HG03442 (cell line): ENCODE data around the gene ROR1.
"Not testable (repeated sequence)": the region's sequence is repeated elsewhere in the genome, so short reads cannot be mapped to it uniquely, and the experiment has no call there.

Experiments
- ATAC-seq: cut with Tn5 transposase; IDR thresholded peaks from one replicate; pipeline ENCODE4 v1.9.1; 2021; ENCODE audit warnings: mild to moderate bottlenecking, moderate library complexity; ENCODE audit not compliant: unreplicated experiment

The ROR1 gene

DNA sequence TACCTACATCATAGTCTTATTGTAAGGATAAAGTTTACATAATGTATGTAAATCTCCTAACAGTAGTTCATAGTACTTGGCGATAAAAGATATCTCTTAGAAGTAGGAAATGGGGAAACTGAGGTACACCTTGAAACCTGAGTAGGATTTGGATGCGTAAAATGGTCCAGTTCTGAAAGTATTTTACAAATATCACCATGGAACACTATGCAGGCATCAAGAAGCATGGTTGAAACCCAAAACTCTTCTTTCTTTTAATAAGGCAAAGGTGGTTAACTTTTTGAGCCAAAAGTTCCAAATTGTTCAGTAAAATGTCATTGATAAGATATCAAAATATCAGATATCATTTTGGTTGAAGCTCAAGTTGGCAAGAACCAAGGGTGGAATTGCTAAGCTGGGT is 46.0 kb downstream of the ROR1 start:
- no peak for ATAC-seq

DNA sequence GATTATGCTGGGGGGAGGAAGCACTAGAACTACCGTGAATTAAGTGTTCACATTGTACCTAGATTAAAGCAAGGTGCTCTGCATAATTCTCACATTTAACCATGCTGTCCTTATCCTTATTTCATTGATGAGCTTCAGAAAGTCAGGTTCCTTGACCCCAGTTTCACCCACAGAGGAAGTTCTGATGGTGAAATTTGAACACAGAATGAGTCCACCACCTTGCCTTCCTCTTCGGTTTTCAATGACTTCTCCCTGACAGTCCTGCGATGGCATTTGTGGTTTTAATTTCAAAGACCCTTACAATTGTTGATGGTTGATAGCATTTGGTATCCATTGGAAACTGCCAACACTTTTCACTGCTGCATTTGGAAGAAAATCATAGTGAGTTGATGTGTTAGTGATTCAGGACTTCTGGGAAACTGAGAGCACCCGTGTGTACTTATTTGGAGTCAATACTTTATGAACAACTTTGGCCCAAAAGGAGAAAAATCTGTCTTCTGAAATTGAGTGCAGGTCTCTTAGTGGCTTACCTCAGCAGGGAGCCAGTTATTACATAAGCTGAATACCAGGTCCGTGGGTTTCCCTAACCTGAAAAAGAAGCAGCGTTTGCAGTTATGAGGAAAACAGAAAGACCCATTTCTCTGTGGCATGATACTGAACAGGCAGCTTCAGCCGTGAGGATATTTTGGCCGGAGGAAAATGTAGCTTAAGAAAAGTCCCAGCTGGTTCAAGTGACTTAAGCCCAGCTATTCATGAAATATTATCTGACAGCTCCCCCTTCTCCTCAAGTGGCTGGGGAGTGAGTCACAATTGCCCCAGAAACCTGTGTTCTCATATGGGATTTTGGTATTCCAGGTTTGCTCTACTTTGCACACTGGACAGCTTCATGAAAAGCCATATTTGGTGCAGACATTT is 47.5 kb downstream of the ROR1 start:
- ATAC-seq, result no peak

DNA sequence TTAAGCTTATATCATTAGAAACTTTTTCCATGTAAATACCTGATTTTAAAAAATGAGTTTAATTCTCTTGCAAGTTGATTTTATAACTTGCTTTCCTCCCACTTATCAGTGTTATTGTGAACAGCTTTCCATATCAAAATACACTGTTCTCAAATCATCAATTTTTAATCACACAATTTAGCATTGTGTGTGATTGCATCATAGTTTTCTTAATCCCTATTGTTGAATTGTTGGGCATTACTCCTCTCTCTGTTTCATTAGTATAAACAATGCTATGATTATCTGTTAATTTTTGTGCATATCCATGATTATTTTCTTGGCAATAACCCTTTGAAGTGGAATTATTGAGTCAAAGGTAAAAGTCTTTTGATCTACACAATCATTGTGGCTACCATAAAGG is 48.7 kb downstream of the ROR1 start:
- ATAC-seq, result no peak

DNA sequence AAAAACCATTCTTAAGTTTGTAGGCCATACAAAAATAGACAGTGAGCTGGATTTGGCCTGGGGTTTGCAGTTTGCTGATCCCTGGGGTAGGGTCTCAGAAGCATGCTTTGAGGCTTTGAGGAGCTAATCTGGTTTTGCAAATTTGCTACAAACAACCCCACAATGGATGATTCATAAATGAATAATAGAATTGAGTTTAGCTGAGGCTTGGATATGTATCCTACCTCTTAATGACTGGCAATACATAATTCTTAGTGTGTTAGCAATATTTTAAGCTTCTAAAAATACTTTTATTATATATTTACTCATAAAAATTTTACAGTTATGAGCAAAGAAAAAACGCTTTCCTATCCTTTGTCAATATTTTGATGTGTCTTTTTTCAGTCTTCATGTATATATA is 50.6 kb downstream of the ROR1 start:
- ATAC-seq, result no peak

DNA sequence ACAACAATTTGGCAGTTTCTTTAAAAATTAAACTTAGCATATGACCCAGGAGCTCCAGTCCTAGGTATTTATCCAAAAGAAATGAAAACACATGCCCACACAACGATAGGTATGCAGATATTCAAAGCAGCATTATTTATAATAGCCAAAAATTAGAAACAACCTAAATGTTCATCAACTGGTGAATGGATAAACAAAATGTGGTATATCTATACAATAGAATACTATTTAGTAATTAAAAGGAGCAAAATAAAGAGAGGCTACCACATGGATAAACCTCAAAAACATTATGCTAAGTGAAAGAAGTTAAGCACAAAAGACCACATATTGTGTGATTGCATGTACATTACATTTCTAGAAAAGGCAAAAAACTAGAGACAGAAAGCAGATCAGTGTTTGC is 51.3 kb downstream of the ROR1 start:
- ATAC-seq, result no peak

DNA sequence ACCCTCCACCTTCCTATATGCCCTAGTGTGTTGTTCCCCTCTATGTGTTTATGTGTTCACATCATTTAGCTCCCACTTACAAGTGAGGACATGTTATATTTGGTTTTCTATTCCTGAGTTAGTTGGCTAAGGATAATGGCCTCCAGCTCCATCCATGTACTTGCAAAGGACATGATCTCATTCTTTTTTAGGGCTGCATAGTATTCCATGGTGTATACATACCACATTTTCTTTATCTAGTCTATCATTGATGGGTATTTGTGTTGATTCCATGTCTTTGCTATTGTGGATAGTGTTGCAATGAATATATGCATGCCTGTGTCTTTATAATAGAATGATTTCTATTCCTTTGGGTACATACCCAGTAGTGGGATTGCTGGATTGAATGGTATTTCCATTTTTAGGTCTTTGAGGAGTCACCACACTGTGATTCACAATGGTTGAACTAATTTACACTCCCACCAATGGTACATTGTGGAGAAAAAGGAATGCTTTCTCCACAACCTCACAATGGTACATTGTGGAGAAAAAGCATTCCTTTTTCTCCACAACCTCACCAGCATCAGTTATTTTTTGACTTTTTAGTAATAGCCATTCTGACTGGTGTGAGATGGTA is 52.5 kb downstream of the ROR1 start:
- not testable (repeated sequence) for ATAC-seq

DNA sequence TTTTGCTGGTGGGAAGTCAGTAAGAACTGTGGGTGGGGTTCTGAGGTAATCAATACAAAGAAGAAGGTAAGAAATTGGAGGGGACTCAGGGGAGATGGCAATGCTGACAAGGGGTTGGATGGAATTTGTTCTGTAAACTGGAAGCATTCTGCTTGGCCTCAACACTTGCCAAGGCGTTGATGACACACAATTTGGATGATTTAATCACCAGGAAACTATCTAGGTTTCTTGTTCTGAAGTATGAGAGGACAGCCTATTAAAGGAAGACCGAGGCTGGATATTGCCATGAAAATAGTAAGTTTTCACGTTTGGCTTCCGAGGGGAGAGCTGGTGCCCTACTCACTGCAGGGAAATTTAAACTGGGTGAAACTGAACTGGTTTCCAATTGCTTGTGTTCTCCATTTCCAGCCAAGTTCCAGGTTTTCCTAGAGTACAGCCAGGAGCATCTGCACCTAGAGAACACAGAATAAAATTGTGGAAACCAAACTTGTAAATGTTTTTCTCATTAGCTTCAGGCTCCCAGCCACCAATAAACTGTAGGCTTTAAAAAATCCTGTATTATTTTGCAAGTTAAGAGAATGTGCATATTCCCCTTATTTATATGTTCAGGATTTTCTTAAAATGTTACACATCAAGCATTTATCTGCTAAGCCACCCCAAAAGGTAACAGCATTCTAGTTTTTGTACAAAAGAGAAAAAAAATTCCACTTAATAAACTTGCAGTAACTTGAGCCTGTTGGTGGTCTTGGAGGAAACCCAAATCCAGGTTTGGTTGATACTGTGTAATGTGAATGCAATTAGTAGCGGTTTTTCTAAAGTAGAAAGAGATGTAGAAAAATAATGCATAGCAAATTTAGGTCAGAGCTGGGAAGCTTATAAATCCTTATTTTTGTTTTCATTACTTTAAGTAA is 53.8 kb downstream of the ROR1 start:
- ATAC-seq, result no peak

DNA sequence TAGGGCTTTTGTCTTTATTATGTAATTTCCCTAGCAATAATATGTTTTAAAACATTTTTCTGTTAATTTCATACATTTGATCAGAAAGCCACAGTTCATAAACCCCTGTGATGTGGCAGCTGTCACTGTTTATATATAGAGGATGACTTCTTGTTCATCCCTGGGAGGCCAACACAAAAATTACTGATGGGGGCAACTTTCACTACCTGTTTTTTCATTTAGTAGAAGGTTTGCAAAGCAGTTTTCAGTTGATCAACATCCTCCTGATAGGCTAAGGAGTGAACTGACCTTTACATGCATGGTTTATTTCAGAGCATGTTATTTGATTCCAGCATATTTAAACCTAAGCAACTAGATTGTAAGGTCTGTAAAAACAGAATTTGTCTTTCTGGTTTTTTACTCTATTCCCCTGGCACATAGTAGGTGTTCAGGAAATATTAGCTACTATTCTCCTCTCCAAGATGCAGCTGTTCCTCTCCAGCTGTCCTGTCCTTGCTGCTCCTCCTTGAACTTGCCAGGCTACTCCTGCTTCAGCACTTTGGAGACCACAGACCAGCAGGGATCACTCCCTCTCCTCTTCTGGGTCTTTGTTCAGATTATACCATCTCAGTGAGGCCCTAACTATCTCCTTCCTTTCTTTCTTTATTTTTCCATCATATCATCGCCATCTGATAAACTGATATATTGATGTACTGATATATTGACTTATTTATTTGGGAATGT is 54.7 kb downstream of the ROR1 start:
- peak; percentile 85 for ATAC-seq

DNA sequence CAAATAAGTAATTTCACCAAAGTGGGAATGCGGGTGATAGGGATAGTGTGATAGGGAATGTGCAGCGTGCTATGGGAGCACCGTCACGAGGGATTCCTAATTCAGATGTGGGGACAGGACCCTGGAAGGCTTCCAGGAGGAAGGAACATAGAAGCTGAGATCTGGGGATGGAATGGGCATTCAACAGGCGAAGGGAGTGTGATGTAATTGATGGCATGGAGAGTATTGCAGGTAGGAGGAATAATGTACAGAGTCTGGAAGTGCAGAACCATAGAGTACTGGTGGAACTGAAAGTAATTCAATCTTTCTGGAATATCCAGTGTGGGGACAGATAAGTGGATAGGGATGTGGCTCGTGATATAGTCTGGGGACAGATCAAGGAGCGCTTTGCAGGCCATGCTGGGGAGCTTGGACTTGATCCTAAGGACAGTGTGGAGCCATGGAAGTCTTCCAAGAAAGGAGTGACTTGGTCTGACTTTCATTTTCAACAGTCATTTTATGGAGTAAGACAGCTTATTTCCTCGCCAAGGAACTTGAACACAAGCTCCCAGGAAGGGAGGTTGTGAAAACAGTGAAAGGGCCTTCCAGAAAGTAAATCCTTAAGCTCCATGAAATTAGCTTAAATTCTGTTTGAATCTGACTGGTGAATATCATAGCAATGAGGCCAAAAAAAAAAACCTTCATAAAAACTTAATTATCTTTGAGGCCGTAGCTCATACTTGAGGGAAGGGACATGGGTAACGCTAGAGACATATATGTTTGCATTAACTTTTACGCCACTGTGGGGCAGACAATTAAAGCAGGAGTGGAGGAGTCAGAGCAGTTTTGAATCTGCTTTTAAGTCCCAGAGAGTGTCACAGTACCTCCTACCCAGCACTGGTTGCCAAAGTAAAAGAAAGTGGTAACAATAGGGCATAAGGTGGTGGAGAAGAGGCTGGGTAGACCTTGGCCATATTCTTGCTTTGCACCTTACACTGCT is 55.8 kb downstream of the ROR1 start:
- ATAC-seq, result no peak

DNA sequence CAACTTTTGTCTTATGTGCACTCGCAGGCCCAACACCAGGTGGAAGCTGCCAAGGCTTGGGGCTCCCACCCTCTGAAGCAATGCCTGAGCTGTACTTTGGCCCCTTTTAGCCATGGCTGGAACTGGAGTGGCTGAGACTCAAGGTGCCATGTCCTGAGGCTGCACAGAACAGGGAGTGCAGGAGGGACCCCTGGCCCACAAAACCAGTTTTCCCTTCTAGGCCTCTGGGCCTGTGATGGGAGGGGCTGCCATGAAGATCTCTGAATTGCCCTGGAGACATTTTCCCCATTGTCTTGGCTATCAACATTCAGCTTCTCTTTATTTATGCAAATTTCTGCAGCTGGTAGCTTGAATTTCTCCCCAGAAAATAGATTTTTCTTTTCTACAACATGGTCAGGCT is 57.6 kb downstream of the ROR1 start:
- ATAC-seq, result no peak

DNA sequence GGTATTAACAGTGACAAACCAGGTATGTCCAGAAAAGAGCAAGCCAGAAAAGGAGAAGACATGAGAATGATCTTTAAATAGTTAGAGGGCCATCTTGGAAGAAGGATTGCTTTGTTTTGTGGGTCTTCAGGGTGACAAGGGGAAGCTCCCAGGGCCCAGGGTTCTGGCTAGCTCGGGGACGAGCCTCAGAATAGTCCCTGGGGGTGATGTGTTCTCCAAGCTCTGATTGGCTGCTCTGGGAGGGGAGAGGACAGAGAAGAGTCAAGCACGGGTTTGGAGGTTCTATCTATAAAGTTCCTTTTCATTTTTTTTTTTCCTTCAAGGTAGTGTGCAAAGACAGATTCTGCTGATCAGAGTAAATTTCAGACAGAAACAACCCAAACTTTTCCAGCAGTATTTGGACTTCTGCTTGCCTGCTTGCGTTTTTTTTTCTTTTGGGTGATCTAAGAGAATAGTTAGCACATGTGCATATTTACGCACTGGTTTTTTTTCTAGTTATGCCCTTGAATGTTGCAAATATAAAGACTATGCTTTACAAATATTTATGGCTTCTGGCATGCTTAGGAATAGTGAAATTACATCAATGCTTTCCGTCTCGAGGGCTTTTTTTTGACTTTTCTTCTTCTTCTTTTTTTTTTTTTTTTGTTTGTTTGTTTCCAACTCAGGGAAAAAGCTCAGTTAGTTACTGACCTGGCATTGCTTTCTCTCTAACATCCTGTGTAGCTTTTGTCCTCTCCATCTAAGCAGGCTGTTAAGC is 59.7 kb downstream of the ROR1 start:
- no peak for ATAC-seq

DNA sequence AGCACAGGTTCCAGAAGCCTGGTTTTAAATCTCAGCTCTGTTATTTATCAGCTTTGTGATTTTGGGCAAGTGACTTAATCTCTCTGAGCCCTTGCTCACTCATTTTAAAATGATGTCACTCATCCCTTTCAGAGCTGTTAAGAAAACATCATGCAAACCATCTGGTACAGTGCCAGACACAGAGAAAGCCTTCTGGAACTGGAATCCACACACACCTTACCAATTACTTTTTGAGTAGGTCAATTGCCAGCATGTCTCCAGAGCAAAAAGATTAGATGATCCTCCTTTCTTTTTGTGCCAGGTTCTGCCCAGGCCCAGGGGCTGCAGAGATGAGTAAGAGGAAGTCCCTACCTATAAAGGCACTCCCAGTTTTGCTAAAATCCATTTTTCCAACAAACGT is 61.3 kb downstream of the ROR1 start:
- no peak for ATAC-seq

DNA sequence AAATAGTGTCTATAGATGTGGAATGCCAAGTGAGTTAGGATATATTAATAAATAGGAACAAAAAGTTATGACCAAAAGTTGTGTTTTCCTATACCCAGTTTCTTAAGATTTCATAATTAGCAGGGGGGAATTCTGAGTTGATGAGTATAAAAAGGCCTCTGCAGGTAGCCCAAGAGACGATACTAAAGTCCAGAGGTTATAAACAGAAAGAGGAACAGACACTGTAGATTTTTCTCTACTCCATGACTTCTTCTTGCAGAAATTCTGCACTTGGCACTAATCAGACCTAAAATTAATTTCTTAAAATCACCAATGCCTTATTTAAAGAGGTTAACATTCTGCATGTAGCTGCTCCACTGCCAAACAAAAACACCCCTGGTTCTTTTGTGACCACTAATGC is 62.6 kb downstream of the ROR1 start:
- ATAC-seq, result no peak

DNA sequence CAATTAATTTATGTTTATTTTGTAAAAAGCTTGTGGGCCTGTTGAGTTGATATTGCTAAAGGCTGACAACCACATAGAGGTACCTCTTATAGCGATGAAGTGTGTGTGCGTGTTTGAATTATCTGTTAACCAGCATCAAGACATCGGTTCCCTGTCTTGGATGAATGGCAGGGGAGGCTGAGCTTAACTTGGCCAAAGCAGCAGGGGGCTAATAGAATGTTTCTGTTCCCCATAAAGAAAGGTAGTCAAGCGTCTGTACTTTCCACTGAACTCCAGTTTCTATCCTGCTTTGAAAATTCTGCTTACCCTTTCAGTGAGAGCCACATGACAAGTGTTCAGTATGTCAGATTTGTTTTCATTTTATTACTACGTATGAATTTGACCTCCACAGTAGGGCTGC is 63.0 kb downstream of the ROR1 start:
- no peak for ATAC-seq

DNA sequence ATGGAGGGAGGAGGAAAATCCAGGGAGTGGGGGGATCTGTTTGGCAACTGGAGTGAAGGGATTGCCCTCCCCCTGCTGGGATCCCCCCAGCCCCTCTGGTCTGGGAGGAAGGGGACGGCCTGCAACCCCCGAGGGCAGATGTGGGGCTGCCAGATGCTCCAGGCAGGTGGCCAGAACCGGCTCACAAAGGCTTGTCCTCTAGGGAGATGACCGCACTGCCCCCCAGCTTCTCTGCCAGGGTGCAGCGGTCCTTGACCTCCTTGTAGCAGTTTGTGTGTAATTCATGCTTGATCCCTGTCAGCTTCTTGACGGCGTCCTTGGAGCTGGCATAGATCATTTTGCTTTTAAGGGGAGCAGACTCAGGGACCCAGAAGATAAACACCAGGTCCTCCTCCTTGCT is 69.2 kb downstream of the ROR1 start:
- ATAC-seq, result no peak

DNA sequence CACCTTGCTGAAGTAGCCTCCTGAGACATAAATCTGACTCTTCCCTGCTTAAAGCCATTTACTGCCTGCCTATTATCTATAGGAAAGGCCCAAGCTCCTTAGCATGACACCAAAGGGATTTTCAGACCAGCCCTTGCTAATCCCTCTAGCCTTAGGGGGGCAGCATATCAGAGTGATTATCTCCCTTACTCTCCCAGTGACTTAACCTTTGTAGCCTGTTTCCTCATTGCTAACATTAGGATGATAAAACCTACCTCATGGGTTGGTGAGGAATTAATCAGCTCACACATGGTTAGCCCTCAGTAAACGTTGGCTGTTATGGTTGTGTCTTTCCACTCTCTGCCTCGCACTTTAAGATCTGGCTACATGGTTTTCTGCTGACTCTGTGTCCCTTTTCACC is 70.1 kb downstream of the ROR1 start:
- no peak for ATAC-seq

DNA sequence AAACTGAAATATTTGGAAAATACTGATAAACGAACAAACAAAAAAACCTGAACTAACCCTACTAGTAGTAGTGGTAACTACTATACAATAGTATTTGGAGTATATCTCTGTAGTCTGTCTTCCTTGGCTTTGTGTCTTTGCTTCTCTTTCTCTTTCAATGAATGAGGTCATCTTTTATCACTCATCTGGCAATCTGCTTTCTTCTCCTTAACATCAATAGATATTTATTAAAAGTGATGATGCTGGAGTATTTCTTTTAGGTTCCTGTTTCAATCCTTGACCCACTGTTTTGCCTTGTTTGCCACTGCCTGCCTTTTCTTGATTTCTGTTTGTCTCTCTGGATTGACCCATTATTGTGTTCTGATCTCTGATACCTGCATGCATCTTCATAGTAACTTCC is 71.5 kb downstream of the ROR1 start:
- ATAC-seq, result no peak

DNA sequence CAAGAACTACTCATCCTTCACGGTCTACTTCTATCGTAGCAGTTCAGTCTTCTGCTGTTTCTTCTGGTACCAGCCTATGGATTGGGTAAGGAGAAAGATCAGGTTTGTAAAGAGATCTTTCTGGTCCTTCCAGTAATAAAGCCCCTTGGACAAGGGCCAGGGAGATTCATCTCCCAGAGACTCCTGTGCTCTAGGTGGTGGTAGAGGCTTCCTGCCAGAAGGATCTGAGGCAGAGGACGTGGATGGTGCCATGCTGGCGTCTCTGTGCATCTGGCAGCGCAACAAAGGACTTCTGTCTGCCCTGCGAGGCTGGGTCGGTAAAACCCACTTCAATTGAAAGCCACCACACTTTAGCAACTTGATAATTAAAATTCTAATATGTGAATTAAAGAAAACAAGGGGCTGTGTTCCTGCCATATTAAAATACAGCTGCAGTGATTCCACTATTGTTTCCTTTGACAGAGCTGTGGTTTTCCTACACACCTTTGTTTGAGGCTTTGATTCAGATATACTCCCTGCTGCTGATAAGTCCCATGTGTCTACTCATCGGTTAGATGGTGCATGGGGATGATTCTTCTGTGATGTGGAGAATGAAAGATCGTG is 73.6 kb downstream of the ROR1 start:
- ATAC-seq, result no peak

DNA sequence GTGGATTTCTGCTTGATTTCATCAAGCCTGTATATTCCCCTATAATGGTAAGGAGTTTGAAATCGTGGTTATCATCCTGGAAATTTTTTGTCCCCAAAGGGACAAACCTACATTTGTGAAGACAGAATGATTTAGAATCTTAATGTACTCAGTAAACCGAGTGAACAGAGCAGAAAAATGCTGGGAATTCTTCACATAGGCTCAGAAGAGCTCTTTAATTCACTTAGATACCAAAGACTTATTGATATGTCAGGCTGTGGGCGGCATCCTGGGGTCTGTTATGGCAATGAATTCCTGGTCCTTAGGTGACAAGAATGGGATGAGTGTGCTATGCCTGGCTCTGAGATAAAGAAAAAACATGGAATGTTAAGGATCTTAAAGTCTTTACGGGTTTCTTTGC is 74.9 kb downstream of the ROR1 start:
- no peak for ATAC-seq
